GM13976 (cell line): ENCODE data around the gene CCDC33.
A peak's percentile ranks its signal among the peaks of the same experiment; 100 is the strongest.

Experiments used
- DNase-seq: peaks from one replicate; pipeline ENCODE4 v3.0.0; 2012; ENCODE audit warnings: low spot score
- in situ Hi-C: fragments of 300-500 bp; cut with MboI; formaldehyde crosslinking; loops from one replicate; pipeline ENCODE4 v1.12.0; 2022; ENCODE audit warnings: low sequenced_read_pairs, mixed read lengths, inconsistent platforms; ENCODE audit not compliant: unreplicated experiment
- TF ChIP-seq, protein P1 (sequence below): IDR thresholded peaks from 2 replicates; pipeline ENCODE4 v1.5.1; 2012; ENCODE audit warnings: borderline replicate concordance, mild to moderate bottlenecking; ENCODE audit not compliant: insufficient read depth; ENCODE audit errors: extremely low read depth, missing control alignments, control extremely low read depth

CCDC33 gene

DNA sequence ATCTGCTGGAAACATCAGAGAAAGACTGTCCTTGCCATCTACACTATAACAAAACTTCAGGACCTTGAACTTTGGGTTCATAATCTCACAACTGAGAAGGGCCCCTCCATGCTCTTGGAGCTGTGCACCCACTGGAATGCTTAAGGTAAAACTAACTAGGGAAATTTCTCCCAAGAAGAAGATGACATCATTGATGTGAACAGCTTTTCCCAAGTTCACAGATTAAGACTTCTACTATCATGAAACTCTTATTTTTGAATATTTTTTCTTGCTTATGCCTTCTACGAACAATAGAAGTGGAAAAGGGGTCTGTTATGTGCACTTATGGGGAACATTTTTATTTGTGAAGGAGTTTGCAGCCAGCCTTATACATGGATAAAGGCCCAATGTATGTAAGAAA lies 126.4 kb downstream of the CCDC33 start:
- no peak for DNase-seq
- TF ChIP-seq, protein P1, sequence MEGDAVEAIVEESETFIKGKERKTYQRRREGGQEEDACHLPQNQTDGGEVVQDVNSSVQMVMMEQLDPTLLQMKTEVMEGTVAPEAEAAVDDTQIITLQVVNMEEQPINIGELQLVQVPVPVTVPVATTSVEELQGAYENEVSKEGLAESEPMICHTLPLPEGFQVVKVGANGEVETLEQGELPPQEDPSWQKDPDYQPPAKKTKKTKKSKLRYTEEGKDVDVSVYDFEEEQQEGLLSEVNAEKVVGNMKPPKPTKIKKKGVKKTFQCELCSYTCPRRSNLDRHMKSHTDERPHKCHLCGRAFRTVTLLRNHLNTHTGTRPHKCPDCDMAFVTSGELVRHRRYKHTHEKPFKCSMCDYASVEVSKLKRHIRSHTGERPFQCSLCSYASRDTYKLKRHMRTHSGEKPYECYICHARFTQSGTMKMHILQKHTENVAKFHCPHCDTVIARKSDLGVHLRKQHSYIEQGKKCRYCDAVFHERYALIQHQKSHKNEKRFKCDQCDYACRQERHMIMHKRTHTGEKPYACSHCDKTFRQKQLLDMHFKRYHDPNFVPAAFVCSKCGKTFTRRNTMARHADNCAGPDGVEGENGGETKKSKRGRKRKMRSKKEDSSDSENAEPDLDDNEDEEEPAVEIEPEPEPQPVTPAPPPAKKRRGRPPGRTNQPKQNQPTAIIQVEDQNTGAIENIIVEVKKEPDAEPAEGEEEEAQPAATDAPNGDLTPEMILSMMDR = no peak
- in situ Hi-C loops = no loop called here

DNA sequence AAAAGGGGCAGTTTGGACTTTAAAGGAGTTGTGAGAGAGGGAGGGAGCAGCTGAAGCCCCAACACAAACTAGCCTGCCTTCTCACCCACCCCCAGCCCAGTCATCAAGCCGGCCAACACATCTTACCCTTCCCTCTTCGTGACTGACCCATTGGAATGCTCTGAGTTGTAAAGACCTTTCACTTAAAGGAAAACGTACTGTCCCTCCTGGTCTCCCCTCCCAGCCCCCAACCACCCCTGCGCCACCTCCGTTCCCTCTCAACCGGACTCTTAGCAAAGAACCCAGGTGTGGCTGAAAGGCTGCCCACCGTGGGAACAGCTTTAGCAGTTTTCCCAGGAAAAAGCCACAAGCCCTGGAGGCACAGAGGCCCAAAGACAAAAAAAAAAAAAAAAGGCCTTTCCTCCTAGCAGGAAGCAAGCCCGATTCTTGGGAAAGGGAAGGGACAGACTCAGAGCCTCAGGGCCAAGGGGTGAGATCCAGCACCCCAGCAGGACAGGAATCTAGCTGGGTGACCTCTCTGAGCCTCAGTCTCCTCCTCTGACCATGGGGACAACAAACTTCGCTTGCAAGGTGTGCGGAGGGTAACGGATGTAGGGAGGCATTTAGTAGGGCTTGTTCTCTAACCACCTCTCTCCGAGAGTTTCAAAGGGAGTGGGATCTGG lies 128.9 kb downstream of the CCDC33 start:
- TF ChIP-seq, protein P1 = no peak
- no peak for DNase-seq
- in situ Hi-C loops = no loop called here

DNA sequence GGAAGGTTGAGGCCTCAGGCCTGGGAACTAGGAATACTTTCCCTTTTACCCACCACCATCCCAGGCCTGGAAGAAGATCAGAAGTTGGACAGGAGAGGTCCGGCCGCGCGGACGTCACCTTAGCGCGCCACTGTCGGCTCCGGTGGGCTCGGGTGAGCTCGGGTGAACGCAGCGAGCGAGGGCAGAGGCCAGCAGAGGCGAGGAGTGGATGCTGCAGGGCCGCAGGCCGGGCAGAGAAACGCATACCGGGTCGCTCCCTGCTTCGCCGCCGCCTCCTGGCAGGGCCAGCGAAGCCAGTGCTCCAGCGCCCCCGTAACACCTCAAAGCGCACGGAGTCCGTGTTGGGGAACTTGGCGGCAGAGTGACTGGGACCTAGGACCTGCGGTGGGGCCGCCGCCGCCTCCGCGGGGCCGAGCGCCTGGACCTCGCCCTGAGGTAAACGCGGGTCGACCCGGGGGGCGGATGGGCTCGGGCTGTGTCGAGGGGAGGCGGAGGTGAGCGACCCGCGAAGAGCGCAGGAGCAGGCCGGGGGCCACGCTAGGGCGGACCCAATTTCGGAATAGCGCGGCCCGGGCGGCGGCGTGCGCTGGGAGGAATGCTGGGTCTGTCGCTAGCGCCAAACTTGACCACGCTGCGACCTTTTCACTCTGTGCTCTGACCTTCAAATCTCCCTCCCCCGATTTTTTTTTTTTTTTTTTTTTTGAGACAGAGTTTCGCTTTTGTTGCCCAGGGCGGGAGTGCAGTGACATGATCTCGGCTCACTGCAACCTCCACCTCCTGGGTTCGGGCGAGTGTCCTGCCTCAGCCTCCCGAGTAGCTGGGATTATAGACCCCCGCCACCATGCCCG lies 129.7 kb downstream of the CCDC33 start:
- in situ Hi-C loops = no loop called here
- TF ChIP-seq, protein P1 = no peak
- peak; percentile 67 for DNase-seq

DNA sequence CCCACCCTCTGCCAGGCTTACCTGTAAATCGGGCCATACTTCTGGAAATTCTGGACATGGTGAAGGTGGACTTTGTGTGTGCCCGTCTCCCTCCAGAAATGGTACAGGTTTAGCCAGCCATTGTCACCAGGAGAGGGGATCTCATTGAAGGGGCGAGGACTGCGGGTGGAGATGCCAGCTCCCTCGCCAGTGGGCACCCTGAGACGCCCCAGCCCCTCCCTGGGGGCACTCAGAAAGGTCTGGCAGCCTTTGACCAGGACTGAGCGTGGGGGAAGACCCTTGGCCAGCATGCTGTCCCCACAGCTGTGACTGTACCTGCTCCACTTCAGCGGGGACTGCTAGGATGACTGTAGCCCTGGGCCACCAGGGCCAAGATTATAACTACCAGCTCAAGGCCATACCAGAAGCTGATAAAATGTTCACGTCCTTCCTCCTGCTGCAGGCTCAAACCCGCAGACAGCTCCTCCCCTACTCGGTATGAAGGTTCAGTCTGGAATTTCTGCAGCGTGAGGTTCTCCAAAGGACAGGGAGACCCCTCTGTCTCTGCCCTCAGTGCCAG lies 131.2 kb downstream of the CCDC33 start, which contains the start of gene CYP11A1:
TSS of gene CYP11A1 (minus strand) at position 351 of the 559 bp plus-strand sequence. CDS start at position 290, 61 bp downstream.
- TF ChIP-seq, protein P1 = no peak
- in situ Hi-C loops = no loop called here
- no peak for DNase-seq

DNA sequence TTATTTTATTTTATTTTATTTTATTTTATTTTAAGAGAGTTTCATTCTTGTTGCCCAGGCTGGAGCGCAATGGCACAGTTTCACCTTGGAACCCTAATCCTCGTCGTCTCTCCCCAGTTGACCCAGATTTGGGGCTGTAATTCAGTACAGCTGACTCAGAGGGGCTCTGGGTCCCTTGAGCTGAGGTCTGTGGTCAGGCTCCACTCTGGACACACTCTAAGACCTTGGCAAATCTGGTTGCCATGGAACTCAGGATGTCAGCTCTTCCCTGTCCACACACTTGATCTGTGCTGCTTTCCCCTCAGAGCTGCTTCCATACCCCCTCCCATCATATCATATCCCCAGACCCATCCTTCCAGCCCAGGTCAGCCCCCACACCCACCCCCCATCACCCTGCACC lies 132.0 kb downstream of the CCDC33 start:
- TF ChIP-seq, protein P1 = no peak
- no peak for DNase-seq
- in situ Hi-C loops = no loop called here

DNA sequence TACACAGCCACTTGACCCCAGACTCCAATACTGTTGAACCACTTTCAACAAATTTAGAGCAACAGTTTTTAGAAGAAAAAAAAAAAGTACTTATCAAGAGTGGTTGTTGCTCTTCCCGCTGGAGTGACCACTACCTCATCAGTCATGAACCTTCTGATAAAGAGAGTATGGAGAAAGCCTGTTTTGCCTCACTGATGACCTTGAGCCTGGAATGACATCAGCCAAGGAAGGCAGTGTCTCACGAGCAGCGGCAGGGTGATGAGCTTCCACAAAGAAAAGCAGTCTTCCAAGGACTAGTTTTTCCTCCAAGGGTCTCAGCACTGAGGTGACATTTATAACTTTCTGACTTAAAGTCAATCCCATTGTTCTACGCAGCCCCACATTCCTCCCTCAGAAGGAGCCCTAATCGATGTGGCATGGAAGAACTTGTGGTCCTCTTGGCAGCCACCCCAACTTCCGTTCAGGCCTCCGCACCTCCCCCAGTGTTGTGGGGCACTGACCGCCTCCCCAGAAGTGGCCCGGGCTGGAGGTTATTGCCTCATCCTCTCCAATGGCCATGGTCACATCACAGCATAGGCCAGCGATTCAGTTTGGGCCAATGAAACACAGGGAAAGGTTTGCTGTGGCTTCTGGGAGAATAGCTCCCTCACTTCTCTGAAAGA lies 133.1 kb downstream of the CCDC33 start:
- TF ChIP-seq, protein P1 = no peak
- in situ Hi-C loops = no loop called here
- no peak for DNase-seq
